GM21717 (cell line): ENCODE data around the gene BCO2.
A peak's percentile ranks its signal among the peaks of the same experiment; 100 is the strongest.
"Not testable (repeated sequence)": the region's sequence is repeated elsewhere in the genome, so short reads cannot be mapped to it uniquely, and the experiment has no call there.

Experiments
- ATAC-seq: cut with Tn5 transposase; IDR thresholded peaks from one replicate; pipeline ENCODE4 v1.9.1; 2021; ENCODE audit warnings: mild to moderate bottlenecking, moderate library complexity; ENCODE audit not compliant: unreplicated experiment

BCO2 gene

DNA sequence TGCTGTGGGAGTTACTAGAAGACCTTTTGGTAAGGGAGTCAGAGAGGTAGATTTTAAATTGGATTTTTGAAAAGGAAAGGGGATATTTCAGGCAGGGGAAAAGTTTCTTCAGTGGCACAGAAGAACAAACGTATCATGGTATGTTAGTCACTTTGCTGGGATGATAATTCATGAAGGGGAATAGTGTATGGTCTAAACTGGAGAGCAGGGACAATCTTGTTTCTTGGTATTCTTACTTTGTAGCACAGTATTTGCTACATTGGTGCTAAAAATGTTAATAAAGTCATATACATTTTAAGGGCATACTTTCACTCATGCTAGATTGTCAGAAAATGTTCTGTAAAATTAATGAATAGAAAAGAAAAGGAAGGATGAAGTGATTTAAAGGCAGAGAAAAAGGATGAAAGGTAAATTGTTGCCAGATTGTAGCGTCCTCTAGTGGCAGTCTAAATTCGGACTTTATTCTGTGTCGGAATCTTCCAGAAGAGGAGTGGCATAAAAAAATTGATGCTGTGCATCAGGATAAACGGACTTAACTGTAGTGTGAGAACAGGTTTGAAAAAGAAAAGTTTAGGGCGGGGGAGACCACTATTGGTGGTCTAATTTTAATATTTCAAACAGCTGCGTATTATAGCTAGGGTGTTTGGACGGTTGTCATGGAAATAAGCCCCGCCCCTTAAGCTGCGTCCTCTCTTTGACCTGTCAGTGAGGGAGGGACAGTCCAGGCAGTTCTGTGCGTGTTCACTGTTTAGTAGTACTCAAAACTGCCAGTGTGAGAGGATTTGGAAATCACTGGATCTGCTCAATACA is at the start of gene BCO2:
Gene BCO2, plus strand, starts transcription at position 724 of the 810 bp plus-strand sequence. CDS start 90 bp downstream, outside the sequence.
- ATAC-seq = no peak

GRCh38 chr11:112127056-112127455 is 48.3 kb upstream of the BCO2 start:
- no peak for ATAC-seq

- no peak for ATAC-seq
These were observed 46.7 kb upstream of the BCO2 start for GRCh38 chr11:112128483-112129121.

- ATAC-seq = no peak
These were observed 45.7 kb upstream of the BCO2 start for GRCh38 chr11:112129656-112130055.

GRCh38 chr11:112132737-112133136 is 42.6 kb upstream of the BCO2 start:
- ATAC-seq = no peak

GRCh38 chr11:112134473-112134872 is 40.8 kb upstream of the BCO2 start:
- ATAC-seq = no peak

DNA sequence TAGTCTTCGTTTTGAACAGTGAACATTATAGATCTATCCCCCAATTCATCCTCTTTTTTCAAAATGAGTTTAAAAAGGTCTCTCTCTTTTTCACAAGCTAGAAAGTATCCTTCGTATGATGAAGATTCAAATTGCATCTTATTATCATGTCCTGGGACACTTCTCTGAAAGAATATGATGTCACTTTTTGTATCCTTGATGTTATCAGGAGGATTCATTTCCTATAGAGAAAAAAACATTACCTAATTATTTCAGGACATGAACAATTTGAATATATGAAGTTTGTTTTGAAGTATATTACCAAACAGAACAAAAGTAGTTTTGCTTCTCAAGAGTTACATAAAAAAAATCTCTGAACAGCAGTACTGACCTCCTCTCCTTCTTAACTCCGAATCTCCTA is 31.7 kb upstream of the BCO2 start:
- no peak for ATAC-seq

GRCh38 chr11:112150517-112150916 is 24.8 kb upstream of the BCO2 start:
- no peak for ATAC-seq

DNA sequence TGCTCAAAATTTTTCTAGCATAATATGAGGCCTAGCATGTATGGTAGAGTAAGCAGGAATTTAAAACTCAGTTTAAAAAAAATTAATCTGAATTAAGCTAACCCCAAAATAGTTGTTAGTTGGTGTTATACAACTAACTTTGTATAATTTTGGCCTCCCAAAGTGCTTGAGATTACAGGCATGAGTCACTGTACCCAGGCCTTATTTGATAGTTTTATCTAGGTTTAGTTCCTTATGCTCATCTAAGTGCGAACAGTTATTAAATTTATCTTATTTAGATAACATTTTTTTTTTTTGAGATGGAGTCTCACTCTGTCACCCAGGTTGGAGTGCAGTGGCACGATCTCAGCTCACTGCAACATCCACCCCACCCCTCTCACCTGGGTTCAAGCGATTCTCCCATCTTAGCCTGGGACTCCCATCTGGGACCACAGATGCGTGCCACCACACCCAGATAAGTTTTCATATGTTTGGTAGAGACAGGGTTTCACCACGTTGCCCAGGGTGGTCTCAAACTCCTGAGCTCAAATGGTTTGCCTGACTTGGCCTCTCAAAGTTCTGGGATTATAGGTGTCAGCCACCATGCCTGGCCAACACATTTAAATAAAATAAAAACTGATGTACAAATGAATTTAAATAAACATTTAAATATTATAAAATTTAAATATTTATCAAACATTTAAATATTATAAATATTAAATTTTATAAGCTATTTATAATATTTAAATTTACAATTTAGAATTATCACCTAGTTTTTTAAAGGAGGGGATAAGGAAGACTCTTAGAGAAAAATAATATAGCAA is 19.0 kb upstream of the BCO2 start:
- ATAC-seq = no peak

DNA sequence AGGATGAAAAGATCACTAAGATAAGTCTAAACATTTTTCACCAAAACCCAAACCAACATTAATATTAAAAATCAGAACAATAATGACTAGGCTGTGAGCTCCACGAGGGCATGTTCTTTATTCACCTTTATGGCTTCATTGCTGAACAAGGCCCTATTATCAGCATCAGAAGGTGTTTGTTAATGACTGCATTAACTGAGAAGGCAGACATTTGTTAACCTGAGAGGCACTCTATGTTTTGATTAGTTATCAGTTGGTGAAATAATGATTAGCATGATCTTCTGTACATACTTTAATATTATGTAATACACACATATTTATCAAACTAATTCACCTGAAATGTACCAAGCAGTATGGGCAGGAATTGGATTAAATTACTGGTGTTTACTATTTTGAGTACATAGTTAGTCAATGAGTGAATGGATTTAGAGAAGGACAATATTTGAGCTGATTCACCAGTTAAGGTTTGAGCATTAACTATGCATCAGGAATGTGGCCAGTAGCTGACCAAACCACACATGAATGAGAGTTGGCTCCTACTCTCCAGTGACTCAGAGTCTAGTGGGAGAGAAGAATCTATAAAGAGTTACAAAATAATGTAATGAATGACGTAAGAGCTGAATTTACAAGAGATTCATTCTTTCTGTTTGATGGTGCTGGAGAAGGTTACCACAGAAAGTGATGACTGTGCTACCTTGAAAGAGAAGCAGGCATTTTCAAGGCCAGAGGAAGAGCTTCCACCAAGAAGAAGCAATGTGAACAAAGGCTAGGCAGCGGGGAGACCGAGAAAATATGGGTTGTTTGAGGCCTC is 18.2 kb upstream of the BCO2 start:
- ATAC-seq = no peak

DNA sequence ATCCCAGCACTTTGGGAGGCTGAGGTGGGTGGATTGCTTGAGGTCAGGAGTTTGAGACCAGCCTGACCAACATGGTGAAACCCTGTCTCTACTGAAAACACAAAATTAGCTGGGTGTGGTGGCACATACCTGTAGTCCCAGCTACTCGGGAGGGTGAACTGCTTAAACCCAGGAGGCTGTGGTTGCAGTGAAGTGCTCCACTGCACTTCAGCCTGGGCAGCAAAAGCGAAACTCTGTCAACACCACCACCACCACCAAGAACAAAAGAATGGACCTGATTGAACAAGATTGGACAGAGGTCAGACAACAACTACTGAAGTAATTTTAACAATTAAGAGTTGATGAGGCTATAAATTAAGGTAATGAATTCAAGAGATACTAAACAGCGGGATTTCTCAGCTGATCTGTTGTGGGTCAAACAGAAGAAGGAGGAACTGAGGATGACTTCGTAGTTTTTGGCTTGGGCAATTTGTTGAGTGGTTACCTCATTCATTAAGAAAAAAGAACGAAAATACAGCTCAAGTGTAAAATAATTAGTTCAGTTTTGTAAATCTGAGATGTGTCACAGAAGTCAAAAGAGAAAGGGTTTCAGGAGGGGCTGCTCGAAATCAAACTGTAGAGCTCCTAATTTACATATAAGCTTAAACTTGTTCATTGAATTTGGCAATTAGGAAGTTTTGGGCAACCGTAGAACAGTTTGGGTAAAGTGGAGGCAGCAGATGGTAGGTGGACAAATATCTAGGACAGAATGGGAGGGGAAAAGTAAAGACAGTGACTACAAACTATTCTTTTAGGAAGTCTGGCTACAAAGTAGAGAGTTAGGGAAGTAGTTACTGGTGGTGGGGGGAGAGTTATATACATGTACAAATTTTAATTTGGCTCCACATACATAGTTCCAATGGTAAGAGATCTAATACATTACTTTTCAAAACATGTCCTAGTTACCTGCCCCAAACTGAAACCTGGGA is 15.9 kb upstream of the BCO2 start:
- peak; percentile 52 for ATAC-seq

DNA sequence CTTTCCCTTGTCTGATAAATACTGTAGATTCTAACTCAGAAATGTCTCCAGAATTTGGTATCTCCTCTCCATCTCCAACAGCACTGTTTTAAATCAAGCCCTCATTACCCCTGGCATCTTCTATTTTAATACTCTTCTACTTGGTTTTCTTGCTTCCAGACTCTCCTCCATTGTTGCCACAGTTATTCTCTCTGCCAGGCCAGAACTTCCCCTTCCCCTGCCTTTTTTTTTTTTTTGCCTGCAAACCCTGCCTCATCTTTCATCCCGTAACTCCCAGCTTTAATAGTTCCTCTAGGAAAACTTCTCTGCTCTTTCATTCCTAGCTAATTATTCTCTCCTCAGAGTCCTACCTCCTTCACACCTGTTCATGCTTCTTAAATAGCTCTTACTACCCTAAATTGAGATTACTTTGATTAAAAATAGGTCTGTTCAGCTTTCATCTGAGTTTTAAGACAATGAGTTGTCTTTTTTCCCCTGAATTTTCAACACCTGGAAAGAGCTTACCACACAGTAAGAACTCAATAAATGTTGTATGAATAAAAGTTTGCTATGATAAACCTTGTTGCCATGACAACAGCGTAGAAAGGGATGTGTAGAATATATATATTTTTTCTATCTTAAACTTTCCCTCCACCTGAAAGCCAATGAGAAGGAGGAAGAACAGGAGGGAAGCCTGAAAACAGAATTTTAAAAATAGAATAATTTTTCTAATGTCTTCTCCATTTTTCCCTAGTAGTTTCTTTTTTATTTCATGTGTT is 15.0 kb upstream of the BCO2 start:
- ATAC-seq = no peak

GRCh38 chr11:112161012-112161411 is 14.3 kb upstream of the BCO2 start:
- no peak for ATAC-seq

DNA sequence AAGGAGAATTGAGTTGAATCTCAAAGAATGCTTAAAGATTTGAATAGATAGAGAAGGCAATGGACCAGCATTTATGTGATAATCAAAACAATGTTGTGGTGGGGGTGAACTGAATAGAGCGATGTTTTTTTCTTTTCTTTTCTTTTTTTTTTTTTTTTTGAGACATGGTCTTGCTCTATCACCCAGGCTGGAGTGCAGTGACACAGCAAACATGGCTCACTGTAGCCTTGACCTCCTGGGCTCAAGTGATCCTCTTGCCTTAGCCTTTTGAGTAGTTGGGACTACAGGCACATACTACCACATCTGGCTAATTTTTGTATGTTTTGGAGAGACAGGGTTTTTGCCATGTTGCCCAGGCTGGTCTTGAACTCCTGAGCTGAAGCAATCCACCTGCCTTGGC is 13.1 kb upstream of the BCO2 start:
- not testable (repeated sequence) for ATAC-seq

DNA sequence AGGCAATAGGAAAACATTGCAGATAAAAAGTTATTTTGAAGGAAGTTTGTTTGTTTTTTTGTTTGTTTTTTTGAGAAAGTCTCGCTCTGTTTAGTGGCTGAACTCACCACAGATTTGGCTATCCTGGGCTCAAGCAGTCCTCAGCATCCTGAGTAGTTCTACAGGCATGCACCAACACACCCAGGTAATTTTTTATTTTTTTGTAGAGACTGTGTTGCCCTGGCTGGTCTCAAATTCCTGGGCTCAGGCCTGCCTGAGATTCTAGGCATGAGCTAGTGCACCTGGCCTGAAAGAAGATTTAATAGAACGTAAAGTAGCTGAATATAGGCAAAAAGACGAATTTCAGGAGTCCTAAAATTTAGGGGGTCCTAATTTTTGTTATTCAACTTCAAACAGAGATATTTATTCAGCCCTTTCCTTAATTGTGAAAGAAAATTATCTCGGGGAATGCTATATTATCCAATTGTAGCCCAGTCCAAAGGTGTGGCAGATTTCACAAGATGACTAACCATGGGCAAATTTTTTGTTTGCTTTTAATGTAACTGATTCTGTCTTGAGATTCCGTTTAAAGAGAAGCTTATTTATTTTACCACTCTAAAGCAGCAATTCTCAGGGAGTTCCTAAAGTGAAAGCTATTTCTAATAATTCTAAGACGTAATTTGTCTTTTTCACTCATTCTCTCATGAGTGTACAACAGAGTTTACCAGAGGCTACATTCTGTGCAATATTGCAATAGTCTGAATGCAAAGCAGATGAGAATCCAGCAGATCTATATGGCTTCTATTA is 12.4 kb upstream of the BCO2 start:
- ATAC-seq = no peak

DNA sequence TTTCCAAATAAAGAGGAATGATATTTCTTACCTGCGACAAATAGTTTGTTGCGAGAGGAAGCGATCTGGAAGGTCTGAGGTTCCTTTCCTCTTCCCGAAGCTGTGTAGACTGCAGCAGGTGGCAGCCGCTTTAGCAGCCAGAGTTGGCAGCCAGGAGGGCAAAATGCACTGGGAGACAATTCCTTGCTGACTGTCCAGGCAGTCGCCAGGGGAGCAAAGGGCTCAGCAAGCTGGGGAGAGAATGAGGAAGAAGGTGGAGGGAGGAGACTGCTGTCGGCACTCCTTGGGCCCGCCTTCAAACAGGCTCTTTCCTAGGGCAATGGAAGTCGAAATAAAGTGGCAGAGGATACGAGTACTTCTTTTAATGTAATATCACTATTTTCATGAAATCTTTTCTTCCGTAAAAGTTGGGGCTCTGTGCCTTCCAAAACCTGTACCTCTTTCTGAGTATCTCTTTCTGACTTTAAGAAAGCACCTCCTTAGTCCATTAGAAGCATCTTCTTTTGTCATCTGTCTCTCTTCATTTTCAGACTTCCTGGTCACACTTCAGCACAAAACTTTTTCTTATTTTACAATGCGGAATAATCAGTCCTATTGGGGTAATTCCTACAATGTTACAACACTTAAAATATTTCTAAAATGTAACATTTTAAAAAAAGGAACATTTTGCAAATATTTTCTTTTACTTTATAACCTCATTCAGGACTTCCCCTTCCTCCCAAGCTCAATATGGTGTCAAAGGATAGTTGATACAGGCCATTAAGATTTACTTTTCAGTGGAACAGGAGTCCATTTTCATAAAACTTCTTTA is 11.2 kb upstream of the BCO2 start, which contains the start of gene IL18:
Gene IL18, minus strand, starts transcription at position 220 of the 811 bp plus-strand sequence. CDS start 9,041 bp downstream, outside the sequence.
- no peak for ATAC-seq

GRCh38 chr11:112165049-112165448 is 10.3 kb upstream of the BCO2 start:
- ATAC-seq = no peak
